PC-3 (cell line): ENCODE results near the gene STX16. TPM values are rescaled to one million over a fixed set of nuclear protein-coding genes. Genes with fewer than 3 reads are reported as not detected.

Experiments
- ATAC-seq: fragments of 200-7000 bp; cut with Tn5 transposase; 2 replicates; pipeline ENCODE4 v1.9.1; 2020; ENCODE audit warnings: mild to moderate bottlenecking, moderate library complexity
- BruUV-seq: library from RNA; stranded (reverse); fragments of 400-500 nt; replicated peaks from 2 replicates; lab custom pipeline; 2021; lab: Mats Ljungman, UMichigan
- CTCF ChIA-PET: fragments of 300-600 bp; sonication (Branson Sonifier 250); formaldehyde crosslinking; loops from one replicate; lab custom pipeline; 2022; ENCODE audit warnings: antibody characterized with exemption; lab: Charles Lee
- POLR2A ChIA-PET: fragments of 300-600 bp; sonication (Branson Sonifier 250); formaldehyde crosslinking; loops from one replicate; lab custom pipeline; 2022; ENCODE audit warnings: antibody characterized with exemption; ENCODE audit not compliant: unreplicated experiment; lab: Charles Lee
- DNase-seq: peaks from one replicate; pipeline ENCODE4 v3.0.0-alpha.2; 2015
- H2AFZ ChIP-seq: fragments of 300-600 bp; sonication (generic); 2 replicates; pipeline ENCODE4 v1.6.0; 2016; ENCODE audit warnings: antibody characterized with exemption, low read length
- H3F3A ChIP-seq: fragments of 300-600 bp; sonication (generic); one replicate; pipeline ENCODE4 v1.6.0; 2017; ENCODE audit warnings: antibody characterized with exemption, low read length, control low read depth, mild to moderate bottlenecking; ENCODE audit not compliant: unreplicated experiment
- H3K27ac ChIP-seq: fragments of 300-600 bp; sonication (generic); 2 replicates; pipeline ENCODE4 v1.5.1; 2016; ENCODE audit warnings: mild to moderate bottlenecking, low read length
- H3K27me3 ChIP-seq: fragments of 300-600 bp; sonication (generic); 2 replicates; pipeline ENCODE4 v1.6.1; 2016; ENCODE audit warnings: low read length, mixed read lengths
- H3K36me3 ChIP-seq: fragments of 300-600 bp; sonication (generic); 2 replicates; pipeline ENCODE4 v1.6.1; 2016; ENCODE audit warnings: low read depth, mixed run types, low read length, mixed read lengths
- H3K4me1 ChIP-seq: fragments of 300-600 bp; sonication (generic); 2 replicates; pipeline ENCODE4 v1.5.1; 2016; ENCODE audit warnings: low read length; ENCODE audit not compliant: insufficient read depth
- H3K4me2 ChIP-seq: fragments of 300-600 bp; sonication (generic); 2 replicates; pipeline ENCODE4 v1.6.0; 2016; ENCODE audit warnings: low read length
- H3K4me3 ChIP-seq: fragments of 300-600 bp; sonication (generic); 2 replicates; pipeline ENCODE4 v1.5.1; 2016; ENCODE audit warnings: mild to moderate bottlenecking, low read length, mixed read lengths
- H3K79me2 ChIP-seq: fragments of 300-600 bp; sonication (generic); 2 replicates; pipeline ENCODE4 v1.6.1; 2017; ENCODE audit warnings: low read length, mixed read lengths
- H3K9ac ChIP-seq: fragments of 300-600 bp; sonication (generic); 2 replicates; pipeline ENCODE4 v1.6.0; 2016; ENCODE audit warnings: mild to moderate bottlenecking, low read length
- H3K9me2 ChIP-seq: fragments of 300-600 bp; sonication (generic); replicated peaks from 2 replicates; pipeline ENCODE4 v1.6.1; 2016; ENCODE audit warnings: mixed run types, low read length, mixed read lengths
- H3K9me3 ChIP-seq: fragments of 300-600 bp; sonication (generic); 2 replicates; pipeline ENCODE4 v1.6.1; 2016; ENCODE audit warnings: low read length, mixed read lengths
- H4K20me1 ChIP-seq: fragments of 300-600 bp; sonication (generic); 2 replicates; pipeline ENCODE4 v1.6.1; 2016; ENCODE audit warnings: low read length, mixed read lengths
- CTCF ChIP-seq: fragments of 300-600 bp; sonication (generic); conservative IDR thresholded peaks from 2 replicates; pipeline ENCODE4 v1.5.1; 2017; ENCODE audit warnings: antibody characterized with exemption, low read depth, mild to moderate bottlenecking, low read length
- EZH2 ChIP-seq: fragments of 300-600 bp; sonication (generic); IDR thresholded peaks from one replicate; pipeline ENCODE4 v1.6.1; 2017; ENCODE audit warnings: antibody characterized with exemption, mild to moderate bottlenecking, low read length; ENCODE audit not compliant: unreplicated experiment
- EZH2phosphoT487 ChIP-seq: fragments of 300-600 bp; sonication (generic); IDR thresholded peaks from 2 replicates; pipeline ENCODE4 v1.6.1; 2018; ENCODE audit warnings: mild to moderate bottlenecking, antibody characterized with exemption, low read length, borderline replicate concordance
- intact Hi-C: fragments of 100-400 bp; cut with micrococcal nuclease; formaldehyde crosslinking; loops from 2 replicates; pipeline ENCODE4 v1.9.0; 2023
- total RNA-seq: library from RNA; depleted of rRNA; stranded (reverse); fragments of >200 nt; gene quantifications from 2 replicates; pipeline ENCODE4 v1.2.3, GENCODE V29; 2014

Gene STX16
- total RNA-seq, 1 experiment from 2014 or later: 44.2 TPM

- H3K27ac ChIP-seq: no peak overlapping the region
- ATAC-seq (peak; percentile 33; the same call in 1 of the 2 replicates), DNase-seq (no peak)
- TF ChIP-seq EZH2phosphoT487: no peak
- no peak for TF ChIP-seq CTCF
- TF ChIP-seq EZH2: no peak
- peaks cover 12% of the 10 kb centered on the region for H4K20me1 ChIP-seq
- no peak overlapping the region for H3K9ac ChIP-seq
- no TSS peak for BruUV-seq
- no peak overlapping the region for H3K4me3 ChIP-seq
- H3F3A ChIP-seq: no peaks in the 10 kb centered on the region
- H3K4me2 ChIP-seq: no peak overlapping the region
- H3K9me2 ChIP-seq: no peaks in the 10 kb centered on the region
- H3K27me3 ChIP-seq: no peaks in the 10 kb centered on the region
- ChIA-PET CTCF (no interaction called here), POLR2A (no interaction called here)
- H3K36me3 ChIP-seq: peaks cover 62% of the 10 kb centered on the region
- no peaks in the 10 kb centered on the region for H3K9me3 ChIP-seq
- intact Hi-C loops: no loop called here
- no peak overlapping the region for H2AFZ ChIP-seq
- H3K4me1 ChIP-seq: no peaks in the 10 kb centered on the region
- H3K79me2 ChIP-seq: peaks cover 69% of the 10 kb centered on the region
Observed at GRCh38 chr20:58665606-58666005, 14.5 kb downstream of the STX16 start.

- Histone ChIP-seq H3K4me1 (no peaks in the 10 kb centered on the region), H3K9me3 (no peaks in the 10 kb centered on the region), H3K9ac (no peak overlapping the region), H3K36me3 (peaks cover 58% of the 10 kb centered on the region), H3K9me2 (no peaks in the 10 kb centered on the region), H3K27ac (no peak overlapping the region), H4K20me1 (peaks cover 7% of the 10 kb centered on the region), H3K4me3 (no peak overlapping the region), H3K79me2 (peaks cover 58% of the 10 kb centered on the region), H3F3A (no peaks in the 10 kb centered on the region), H2AFZ (no peak overlapping the region), H3K27me3 (no peaks in the 10 kb centered on the region), H3K4me2 (no peak overlapping the region)
- DNase-seq: no peak
- POLR2A ChIA-PET: no interaction called here
- intact Hi-C loops: no loop called here
- ATAC-seq: no peak
- CTCF ChIA-PET: no interaction called here
- BruUV-seq: no TSS peak
- no peak for TF ChIP-seq CTCF
- no peak for TF ChIP-seq EZH2phosphoT487
- TF ChIP-seq EZH2: no peak
Observed at GRCh38 chr20:58666702-58667101, 15.6 kb downstream of the STX16 start.

- POLR2A ChIA-PET: no interaction called here
- intact Hi-C loops: no loop called here
- H3K4me3 ChIP-seq: no peak overlapping the region
- no peak overlapping the region for H3K4me2 ChIP-seq
- no peaks in the 10 kb centered on the region for H3K9me2 ChIP-seq
- no peak overlapping the region for H2AFZ ChIP-seq
- no peak overlapping the region for H3K27ac ChIP-seq
- no peaks in the 10 kb centered on the region for H3K27me3 ChIP-seq
- no peaks in the 10 kb centered on the region for H3K9me3 ChIP-seq
- peaks cover 60% of the 10 kb centered on the region for H3K36me3 ChIP-seq
- TF ChIP-seq CTCF (no peak), EZH2phosphoT487 (no peak), EZH2 (no peak)
- DNase-seq (no peak), ATAC-seq (no peak)
- CTCF ChIA-PET: no interaction called here
- H3K9ac ChIP-seq: no peak overlapping the region
- H4K20me1 ChIP-seq: peaks cover 3% of the 10 kb centered on the region
- no TSS peak for BruUV-seq
- no peaks in the 10 kb centered on the region for H3F3A ChIP-seq
- H3K4me1 ChIP-seq: no peaks in the 10 kb centered on the region
- H3K79me2 ChIP-seq: peaks cover 49% of the 10 kb centered on the region
Observed at GRCh38 chr20:58667975-58668374, 16.9 kb downstream of the STX16 start.
